ENCODE results near the gene NRK. TPM values are rescaled to one million over a fixed set of nuclear protein-coding genes. Genes with fewer than 3 reads are reported as not detected.
"Not testable (repeated sequence)": the region's sequence is repeated elsewhere in the genome, so short reads cannot be mapped to it uniquely, and the experiment has no call there.

The NRK gene
- total RNA-seq, 2 experiments from 2014 or later = not detected

- ChIA-PET POLR2A (no interaction called here), CTCF (no interaction called here)
- no peaks in the 10 kb centered on the region for H3K9me3 Mint-ChIP-seq
- H3K4me1 Mint-ChIP-seq = no peaks in the 10 kb centered on the region
- H3K27ac Mint-ChIP-seq = no peak overlapping the region
- H3K27me3 Mint-ChIP-seq = no peaks in the 10 kb centered on the region
- H3K36me3 Mint-ChIP-seq (ENCODE audit: low read depth) = no peaks in the 10 kb centered on the region
- H3K4me3 Mint-ChIP-seq = no peak overlapping the region
- no peak for DNase-seq
Measured at GRCh38 chrX:105837232-105837631, 14.9 kb downstream of the NRK start.

GRCh38 chrX:105845631-105846030, 23.3 kb downstream of the NRK start:
- DNase-seq = no peak
- no peak overlapping the region for H3K27ac Mint-ChIP-seq
- no peaks in the 10 kb centered on the region for H3K36me3 Mint-ChIP-seq (ENCODE audit: low read depth)
- H3K9me3 Mint-ChIP-seq = no peaks in the 10 kb centered on the region
- H3K4me1 Mint-ChIP-seq = no peaks in the 10 kb centered on the region
- CTCF ChIA-PET = no interaction called here
- POLR2A ChIA-PET = no interaction called here
- H3K4me3 Mint-ChIP-seq = no peak overlapping the region
- H3K27me3 Mint-ChIP-seq = no peaks in the 10 kb centered on the region

- H3K4me1 Mint-ChIP-seq; H3K36me3 Mint-ChIP-seq (ENCODE audit: low read depth); H3K9me3 Mint-ChIP-seq; H3K4me3 Mint-ChIP-seq; CTCF ChIA-PET; H3K27ac Mint-ChIP-seq; DNase-seq; H3K27me3 Mint-ChIP-seq; POLR2A ChIA-PET: not testable (repeated sequence)
Measured at GRCh38 chrX:105850100-105850499, 27.8 kb downstream of the NRK start.

- Mint-ChIP-seq H3K4me1 (no peaks in the 10 kb centered on the region), H3K36me3 (ENCODE audit: low read depth) (no peaks in the 10 kb centered on the region), H3K27ac (no peak overlapping the region), H3K27me3 (no peaks in the 10 kb centered on the region), H3K9me3 (no peaks in the 10 kb centered on the region), H3K4me3 (no peak overlapping the region)
- ChIA-PET CTCF (no interaction called here), POLR2A (no interaction called here)
- no peak for DNase-seq
Measured at GRCh38 chrX:105865709-105866108, 43.4 kb downstream of the NRK start.

GRCh38 chrX:105869701-105870100, 47.4 kb downstream of the NRK start:
- no peaks in the 10 kb centered on the region for H3K27me3 Mint-ChIP-seq
- no peaks in the 10 kb centered on the region for H3K4me1 Mint-ChIP-seq
- POLR2A ChIA-PET = no interaction called here
- no peak overlapping the region for H3K27ac Mint-ChIP-seq
- no peak overlapping the region for H3K4me3 Mint-ChIP-seq
- H3K36me3 Mint-ChIP-seq (ENCODE audit: low read depth) = no peaks in the 10 kb centered on the region
- CTCF ChIA-PET = no interaction called here
- no peak for DNase-seq
- H3K9me3 Mint-ChIP-seq = no peaks in the 10 kb centered on the region

- Mint-ChIP-seq H3K9me3 (no peaks in the 10 kb centered on the region), H3K27me3 (no peaks in the 10 kb centered on the region), H3K4me3 (no peak overlapping the region), H3K27ac (no peak overlapping the region), H3K36me3 (ENCODE audit: low read depth) (no peaks in the 10 kb centered on the region), H3K4me1 (no peaks in the 10 kb centered on the region)
- no peak for DNase-seq
- POLR2A ChIA-PET = no interaction called here
- CTCF ChIA-PET = no interaction called here
Measured at GRCh38 chrX:105870445-105870844, 48.1 kb downstream of the NRK start.

GRCh38 chrX:105872941-105873340, 50.6 kb downstream of the NRK start:
- H3K27ac Mint-ChIP-seq = no peak overlapping the region
- ChIA-PET CTCF (no interaction called here), POLR2A (no interaction called here)
- H3K36me3 Mint-ChIP-seq (ENCODE audit: low read depth) = no peaks in the 10 kb centered on the region
- no peaks in the 10 kb centered on the region for H3K4me1 Mint-ChIP-seq
- no peaks in the 10 kb centered on the region for H3K9me3 Mint-ChIP-seq
- no peaks in the 10 kb centered on the region for H3K27me3 Mint-ChIP-seq
- DNase-seq = no peak
- no peak overlapping the region for H3K4me3 Mint-ChIP-seq

GRCh38 chrX:105874790-105875189, 52.5 kb downstream of the NRK start:
- no peaks in the 10 kb centered on the region for H3K9me3 Mint-ChIP-seq
- H3K4me1 Mint-ChIP-seq = no peaks in the 10 kb centered on the region
- H3K4me3 Mint-ChIP-seq = no peak overlapping the region
- H3K27ac Mint-ChIP-seq = no peak overlapping the region
- CTCF ChIA-PET = no interaction called here
- no peaks in the 10 kb centered on the region for H3K36me3 Mint-ChIP-seq (ENCODE audit: low read depth)
- DNase-seq = no peak
- no peaks in the 10 kb centered on the region for H3K27me3 Mint-ChIP-seq
- POLR2A ChIA-PET = no interaction called here

GRCh38 chrX:105876658-105877057, 54.3 kb downstream of the NRK start:
- H3K9me3 Mint-ChIP-seq = no peaks in the 10 kb centered on the region
- ChIA-PET CTCF (no interaction called here), POLR2A (no interaction called here)
- no peaks in the 10 kb centered on the region for H3K36me3 Mint-ChIP-seq (ENCODE audit: low read depth)
- no peak overlapping the region for H3K27ac Mint-ChIP-seq
- no peaks in the 10 kb centered on the region for H3K27me3 Mint-ChIP-seq
- DNase-seq = no peak
- no peaks in the 10 kb centered on the region for H3K4me1 Mint-ChIP-seq
- no peak overlapping the region for H3K4me3 Mint-ChIP-seq

- Mint-ChIP-seq H3K27me3 (no peaks in the 10 kb centered on the region), H3K27ac (no peak overlapping the region), H3K9me3 (no peaks in the 10 kb centered on the region), H3K4me1 (no peaks in the 10 kb centered on the region), H3K36me3 (ENCODE audit: low read depth) (no peaks in the 10 kb centered on the region), H3K4me3 (no peak overlapping the region)
- DNase-seq = no peak
- ChIA-PET POLR2A (no interaction called here), CTCF (no interaction called here)
Measured at GRCh38 chrX:105880491-105880890, 58.2 kb downstream of the NRK start.

GRCh38 chrX:105882581-105883275, 60.4 kb downstream of the NRK start:
- Mint-ChIP-seq H3K36me3 (ENCODE audit: low read depth) (no peaks in the 10 kb centered on the region), H3K4me1 (no peaks in the 10 kb centered on the region), H3K27ac (no peak overlapping the region), H3K4me3 (no peak overlapping the region), H3K27me3 (no peaks in the 10 kb centered on the region), H3K9me3 (no peaks in the 10 kb centered on the region)
- ChIA-PET POLR2A (no interaction called here), CTCF (no interaction called here)
- no peak for DNase-seq

GRCh38 chrX:105894721-105895120, 72.4 kb downstream of the NRK start:
- H3K4me3 Mint-ChIP-seq = no peak overlapping the region
- H3K9me3 Mint-ChIP-seq = peaks cover 2% of the 10 kb centered on the region
- no peaks in the 10 kb centered on the region for H3K36me3 Mint-ChIP-seq (ENCODE audit: low read depth)
- no peaks in the 10 kb centered on the region for H3K4me1 Mint-ChIP-seq
- no peaks in the 10 kb centered on the region for H3K27me3 Mint-ChIP-seq
- ChIA-PET POLR2A (no interaction called here), CTCF (no interaction called here)
- no peak for DNase-seq
- no peak overlapping the region for H3K27ac Mint-ChIP-seq

GRCh38 chrX:105909576-105909975, 87.2 kb downstream of the NRK start:
- H3K4me1 Mint-ChIP-seq = no peaks in the 10 kb centered on the region

GRCh38 chrX:105910563-105911105, 88.3 kb downstream of the NRK start:
- no peak overlapping the region for H3K4me3 Mint-ChIP-seq
- DNase-seq = no peak
- H3K9me3 Mint-ChIP-seq = no peaks in the 10 kb centered on the region
- ChIA-PET POLR2A (no interaction called here), CTCF (no interaction called here)
- no peak overlapping the region for H3K27ac Mint-ChIP-seq
- no peaks in the 10 kb centered on the region for H3K27me3 Mint-ChIP-seq
- no peaks in the 10 kb centered on the region for H3K4me1 Mint-ChIP-seq
- no peaks in the 10 kb centered on the region for H3K36me3 Mint-ChIP-seq (ENCODE audit: low read depth)

More at GRCh38 chrX:105909576-105909975, 87.2 kb downstream of the NRK start:
- no peaks in the 10 kb centered on the region for H3K36me3 Mint-ChIP-seq (ENCODE audit: low read depth)
- no peaks in the 10 kb centered on the region for H3K27me3 Mint-ChIP-seq
- ChIA-PET CTCF (no interaction called here), POLR2A (no interaction called here)
- no peak for DNase-seq
- no peaks in the 10 kb centered on the region for H3K9me3 Mint-ChIP-seq
- H3K27ac Mint-ChIP-seq = no peak overlapping the region
- H3K4me3 Mint-ChIP-seq = no peak overlapping the region

Data from activated CD4-positive, alpha-beta memory T cell treated with anti-CD3 and anti-CD28 coated beads, Interleukin-2, amount 10 ng/mL, durations not matched to agents 7 days and 5 days (primary cell).